ENCODE measurements around the gene TSPAN7.

The TSPAN7 gene

GRCh38 chrX:38717871-38718270, 156.5 kb downstream of the TSPAN7 start:
- TF ChIP-seq, protein P1, sequence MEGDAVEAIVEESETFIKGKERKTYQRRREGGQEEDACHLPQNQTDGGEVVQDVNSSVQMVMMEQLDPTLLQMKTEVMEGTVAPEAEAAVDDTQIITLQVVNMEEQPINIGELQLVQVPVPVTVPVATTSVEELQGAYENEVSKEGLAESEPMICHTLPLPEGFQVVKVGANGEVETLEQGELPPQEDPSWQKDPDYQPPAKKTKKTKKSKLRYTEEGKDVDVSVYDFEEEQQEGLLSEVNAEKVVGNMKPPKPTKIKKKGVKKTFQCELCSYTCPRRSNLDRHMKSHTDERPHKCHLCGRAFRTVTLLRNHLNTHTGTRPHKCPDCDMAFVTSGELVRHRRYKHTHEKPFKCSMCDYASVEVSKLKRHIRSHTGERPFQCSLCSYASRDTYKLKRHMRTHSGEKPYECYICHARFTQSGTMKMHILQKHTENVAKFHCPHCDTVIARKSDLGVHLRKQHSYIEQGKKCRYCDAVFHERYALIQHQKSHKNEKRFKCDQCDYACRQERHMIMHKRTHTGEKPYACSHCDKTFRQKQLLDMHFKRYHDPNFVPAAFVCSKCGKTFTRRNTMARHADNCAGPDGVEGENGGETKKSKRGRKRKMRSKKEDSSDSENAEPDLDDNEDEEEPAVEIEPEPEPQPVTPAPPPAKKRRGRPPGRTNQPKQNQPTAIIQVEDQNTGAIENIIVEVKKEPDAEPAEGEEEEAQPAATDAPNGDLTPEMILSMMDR (conservative IDR thresholded peaks at IDR 0.05; ENCODE audit: low read depth, low read length): peak; percentile 57
- no peak for DNase-seq (ENCODE audit: low read depth)
- no peak overlapping the region for H3K4me3 ChIP-seq (ENCODE audit: low read length)

DNA sequence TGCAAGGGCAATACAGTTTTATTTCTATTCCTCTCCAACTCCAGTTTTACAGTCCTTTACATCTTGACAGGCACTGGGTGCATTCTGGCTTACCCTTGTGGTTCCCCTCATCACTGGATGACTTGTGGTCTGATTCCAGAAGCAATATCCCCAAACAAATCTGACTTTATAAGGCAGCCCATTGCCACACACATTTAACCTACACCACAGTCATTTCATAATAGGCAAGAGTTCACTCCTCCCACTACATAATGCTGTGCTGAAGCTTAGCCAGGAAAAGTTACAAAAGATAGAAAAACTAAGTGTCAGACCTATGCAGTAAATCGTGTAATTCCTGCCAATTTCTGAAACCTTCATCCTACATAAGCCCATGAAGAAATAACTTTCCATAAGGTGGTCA, 157.0 kb downstream of the TSPAN7 start:
- no peak overlapping the region for H3K4me3 ChIP-seq (ENCODE audit: low read length)
- TF ChIP-seq, protein P1 (conservative IDR thresholded peaks at IDR 0.05; ENCODE audit: low read depth, low read length): no peak
- no peak for DNase-seq (ENCODE audit: low read depth)

DNA sequence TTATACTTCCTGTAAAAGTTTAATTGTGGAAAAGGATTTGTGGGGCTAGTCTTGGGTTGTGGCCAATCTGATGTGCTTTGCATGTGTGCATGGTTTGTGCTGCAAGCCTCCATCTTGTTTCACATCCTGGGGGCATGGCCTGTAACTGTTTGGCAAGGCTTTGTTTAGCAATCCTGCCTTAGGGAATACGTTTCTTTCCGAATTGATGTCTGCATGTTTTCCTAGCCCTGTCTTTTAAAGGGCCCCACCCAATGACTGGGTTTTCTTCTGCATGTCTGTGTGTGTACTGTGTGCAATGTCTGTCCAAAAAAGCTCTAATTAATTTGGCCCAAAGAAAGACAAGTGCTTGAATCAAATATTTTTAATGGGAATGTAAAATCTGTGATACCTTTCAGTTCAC, 165.3 kb downstream of the TSPAN7 start:
- DNase-seq (ENCODE audit: low read depth): no peak
- H3K4me3 ChIP-seq (ENCODE audit: low read length): no peak overlapping the region
- TF ChIP-seq, protein P1 (conservative IDR thresholded peaks at IDR 0.05; ENCODE audit: low read depth, low read length): no peak

DNA sequence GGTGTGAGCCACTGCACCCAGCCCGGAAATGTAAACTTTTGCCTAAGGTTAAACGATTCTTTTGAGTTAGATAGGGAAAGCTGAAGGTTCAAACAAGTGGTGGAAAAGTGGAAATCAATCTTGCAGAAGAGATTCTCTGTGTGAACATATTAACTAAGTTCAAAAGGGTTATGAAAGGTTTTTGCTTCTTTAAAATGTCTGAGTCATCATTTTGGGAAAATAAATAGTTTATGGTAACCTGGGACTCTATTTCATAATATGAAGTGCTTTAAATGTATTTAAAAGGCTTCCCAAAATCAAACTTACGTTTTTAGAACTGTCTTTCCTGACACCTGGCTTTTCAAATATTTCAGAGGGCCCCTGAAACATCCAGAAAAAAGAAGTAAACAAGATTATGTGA, 166.3 kb downstream of the TSPAN7 start:
- DNase-seq (ENCODE audit: low read depth): no peak
- TF ChIP-seq, protein P1 (conservative IDR thresholded peaks at IDR 0.05; ENCODE audit: low read depth, low read length): no peak
- no peak overlapping the region for H3K4me3 ChIP-seq (ENCODE audit: low read length)

GRCh38 chrX:38732866-38733265, 171.5 kb downstream of the TSPAN7 start:
- no peak overlapping the region for H3K4me3 ChIP-seq (ENCODE audit: low read length)
- no peak for DNase-seq (ENCODE audit: low read depth)
- TF ChIP-seq, protein P1 (conservative IDR thresholded peaks at IDR 0.05; ENCODE audit: low read depth, low read length): no peak

Measured in retinal pigment epithelial cell (primary cell).